Measurements from ENCODE around the gene NUP214.

NUP214 gene

GRCh38 chr9:131279196-131279862, 153.9 kb downstream of the NUP214 start:
- no peak for FAIRE-seq

GRCh38 chr9:131279863-131280570, 154.6 kb downstream of the NUP214 start:
- no peak for FAIRE-seq

GRCh38 chr9:131280660-131281059, 155.3 kb downstream of the NUP214 start:
- no peak for FAIRE-seq

- no peak for FAIRE-seq
Measured at GRCh38 chr9:131281119-131281965, 156.0 kb downstream of the NUP214 start.

- no peak for FAIRE-seq
Measured at GRCh38 chr9:131282175-131282574, 156.8 kb downstream of the NUP214 start.

- no peak for FAIRE-seq
Measured at GRCh38 chr9:131282688-131283422, 157.5 kb downstream of the NUP214 start.

Measured in colon (tissue), 2 donors.